Fibroblast of lung (primary cell): ENCODE data around the gene GDPD2. TPM values are rescaled to one million over a fixed set of nuclear protein-coding genes. Genes with fewer than 3 reads are reported as not detected.
A peak's percentile ranks its signal among the peaks of the same experiment; 100 is the strongest.

ENCODE experiments used
- DNase-seq, 2 donors: peaks; one replicate each; pipeline versions ENCODE4 v3.0.0 to v3.0.0-alpha.2; 2010; ENCODE audit warnings: low read depth in 2 of 2
- H2AFZ ChIP-seq: 2 replicates; pipeline ENCODE4 v1.5.1; 2012; ENCODE audit warnings: low read length, control low read depth, inconsistent platforms
- H3K27ac ChIP-seq: 2 replicates; pipeline ENCODE4 v1.5.1; 2011; ENCODE audit warnings: low read length, control low read depth; ENCODE audit not compliant: insufficient read depth
- H3K27me3 ChIP-seq: 2 replicates; pipeline ENCODE4 v1.5.1; 2011; ENCODE audit warnings: mild to moderate bottlenecking, low read length; ENCODE audit not compliant: control insufficient read depth, insufficient read depth
- H3K36me3 ChIP-seq: 2 replicates; pipeline ENCODE4 v1.5.1; 2011; ENCODE audit warnings: low read length; ENCODE audit not compliant: control insufficient read depth, insufficient read depth
- H3K4me1 ChIP-seq: 2 replicates; pipeline ENCODE4 v1.5.1; 2011; ENCODE audit warnings: low read length; ENCODE audit not compliant: control insufficient read depth, insufficient read depth; ENCODE audit errors: extremely low read depth
- H3K4me2 ChIP-seq: 2 replicates; pipeline ENCODE4 v1.5.1; 2011; ENCODE audit warnings: low read length, control low read depth; ENCODE audit not compliant: insufficient read depth; ENCODE audit errors: extremely low read depth
- H3K4me3 ChIP-seq, 4 experiments: fragments of 200-600 bp in 1 of 4; sonication (generic) in 1 of 4; replicated peaks in 1 of 4; 2 replicates each; pipeline ENCODE4 v1.5.1; 2011 to 2016; ENCODE audit warnings: low read length in 4 of 4, low read depth in 3 of 4, mild to moderate bottlenecking in 3 of 4, control low read depth in 2 of 4, inconsistent platforms in 1 of 4, mixed read lengths in 1 of 4; ENCODE audit not compliant: insufficient read depth in 1 of 4; ENCODE audit errors: control extremely low read depth in 1 of 4
- H3K79me2 ChIP-seq: 2 replicates; pipeline ENCODE4 v1.5.1; 2012; ENCODE audit warnings: mild to moderate bottlenecking, low read length, inconsistent platforms; ENCODE audit not compliant: control insufficient read depth, insufficient read depth
- H3K9ac ChIP-seq: 2 replicates; pipeline ENCODE4 v1.5.1; 2011; ENCODE audit warnings: mild to moderate bottlenecking, low read length, control low read depth; ENCODE audit not compliant: insufficient read depth
- H3K9me3 ChIP-seq: 2 replicates; pipeline ENCODE4 v1.5.1; 2012; ENCODE audit warnings: low read depth, low read length; ENCODE audit not compliant: control insufficient read depth, insufficient read depth
- H4K20me1 ChIP-seq: 2 replicates; pipeline ENCODE4 v1.5.1; 2011; ENCODE audit warnings: low read length; ENCODE audit not compliant: control insufficient read depth, insufficient read depth; ENCODE audit errors: extremely low read depth
- CTCF ChIP-seq, 2 donors: IDR thresholded peaks in 1 of 2; conservative IDR thresholded peaks in 1 of 2; 1 replicate in 1 of 2; 2 replicates in 1 of 2; pipeline ENCODE4 v1.5.1; 2011 to 2012; ENCODE audit warnings: low read length in 2 of 2, control low read depth in 1 of 2, inconsistent platforms in 1 of 2, low read depth in 1 of 2, mild to moderate bottlenecking in 1 of 2
- EZH2 ChIP-seq: IDR thresholded peaks from 2 replicates; pipeline ENCODE4 v1.5.1; 2012; ENCODE audit warnings: low read length, control low read depth, mild to moderate bottlenecking; ENCODE audit errors: missing control alignments
- polyA plus RNA-seq, 2 donors: library from polyadenylated mRNA; depleted of rRNA in 1 of 2; stranded (reverse) in 1 of 2; unstranded in 1 of 2; fragments of >200 nt; gene quantifications; 2 replicates each; pipeline ENCODE4 v1.2.1, GENCODE V29; 2011 to 2012; ENCODE audit warnings: missing spikeins in 1 of 2
- total RNA-seq: library from RNA; depleted of rRNA; stranded (reverse); fragments of >200 nt; gene quantifications from 2 replicates; pipeline ENCODE4 v1.2.1, GENCODE V29; 2014

GDPD2 gene
- total and polyA plus RNA-seq, 2 donors (not counting 1 experiment from before 2014, with no cell fraction given), result not detected

- Histone ChIP-seq H3K27me3 (no peaks in the 10 kb centered on the region), H2AFZ (no peak overlapping the region), H3K4me3 (peak overlapping the region in 1 of 4 experiments; percentile 25), H3K27ac (peak overlapping the region; percentile 89), H3K9me3 (no peaks in the 10 kb centered on the region), H3K36me3 (no peaks in the 10 kb centered on the region), H3K79me2 (no peaks in the 10 kb centered on the region), H3K4me2 (peak overlapping the region; percentile 63), H3K9ac (no peak overlapping the region), H4K20me1 (no peaks in the 10 kb centered on the region), H3K4me1 (peaks cover 23% of the 10 kb centered on the region)
- DNase-seq, result peak in 1 of 2 donors; percentile 11
- TF ChIP-seq EZH2, result no peak
Observed at GRCh38 chrX:70479922-70480659, 57.0 kb downstream of the GDPD2 start.

- Histone ChIP-seq H3K9ac (no peak overlapping the region), H3K27ac (peak overlapping the region; percentile 89), H3K4me1 (peaks cover 23% of the 10 kb centered on the region), H2AFZ (no peak overlapping the region), H3K79me2 (no peaks in the 10 kb centered on the region), H3K27me3 (no peaks in the 10 kb centered on the region), H3K4me3 (peak overlapping the region in 1 of 4 experiments; percentile 25), H3K36me3 (no peaks in the 10 kb centered on the region), H3K4me2 (peak overlapping the region; percentile 63), H3K9me3 (no peaks in the 10 kb centered on the region), H4K20me1 (no peaks in the 10 kb centered on the region)
- peak in 1 of 2 donors; percentile 38 for DNase-seq
- TF ChIP-seq EZH2 (no peak), CTCF (conservative IDR thresholded peaks at IDR 0.05 in 1 of 2, IDR thresholded peaks at IDR 0.05 in 1 of 2; ENCODE audit: low read depth in 1 of 2, low read length in 2 of 2) (no peak)
Observed at GRCh38 chrX:70480660-70481018, 57.5 kb downstream of the GDPD2 start.

GRCh38 chrX:70481471-70482270, 58.6 kb downstream of the GDPD2 start:
- DNase-seq, result no peak
- no peaks in the 10 kb centered on the region for H4K20me1 ChIP-seq
- no peaks in the 10 kb centered on the region for H3K79me2 ChIP-seq
- H3K27ac ChIP-seq, result peak overlapping the region; percentile 57
- no peak overlapping the region for H2AFZ ChIP-seq
- H3K4me2 ChIP-seq, result no peak overlapping the region
- peaks cover 23% of the 10 kb centered on the region for H3K4me1 ChIP-seq
- H3K9ac ChIP-seq, result no peak overlapping the region
- H3K9me3 ChIP-seq, result no peaks in the 10 kb centered on the region
- H3K4me3 ChIP-seq, result no peak overlapping the region
- H3K27me3 ChIP-seq, result no peaks in the 10 kb centered on the region
- H3K36me3 ChIP-seq, result no peaks in the 10 kb centered on the region
- no peak for TF ChIP-seq EZH2
- TF ChIP-seq CTCF (conservative IDR thresholded peaks at IDR 0.05 in 1 of 2, IDR thresholded peaks at IDR 0.05 in 1 of 2; ENCODE audit: low read depth in 1 of 2, low read length in 2 of 2), result no peak
